Measurements from ENCODE around the gene ACOX3. TPM values are rescaled to one million over a fixed set of nuclear protein-coding genes. Genes with fewer than 3 reads are reported as not detected.

The ACOX3 gene
- polyA plus RNA-seq, 2 of the 4 experiments (the other 2 are of a cell fraction) = 4.9 to 8.2 TPM

GRCh38 chr4:8468746-8469535 lies 28.4 kb upstream of the ACOX3 start (continued):
- no peak for TF ChIP-seq REST (IDR thresholded peaks at IDR 0.05)
- peak; percentile 78 to 81 for TF ChIP-seq RAD21 (conservative IDR thresholded peaks at IDR 0.05 in 1 of 2, IDR thresholded peaks at IDR 0.05 in 1 of 2)
- no peak for TF ChIP-seq HOXB5 (CRISPR knock-in tag; IDR thresholded peaks at IDR 0.05)
- no peak for TF ChIP-seq ZNF302 (CRISPR knock-in tag; IDR thresholded peaks at IDR 0.05)
- peak; percentile 80 for TF ChIP-seq SMC3 (IDR thresholded peaks at IDR 0.05)

GRCh38 chr4:8467016-8467415 lies 26.5 kb upstream of the ACOX3 start:
- no peak overlapping the region for H3K4me2 ChIP-seq
- ChIA-PET CTCF (interaction anchor here (1.9 to 4.8 kb wide), 6 partner anchors 15 to 450 kb away, joined by 7 to 39 read pairs (median 20); partner anchors contain the start of gene CPZ), POLR2A (no interaction called here)
- H3K4me1 ChIP-seq = no peaks in the 10 kb centered on the region
- TF ChIP-seq ZSCAN20 (CRISPR knock-in tag; IDR thresholded peaks at IDR 0.05) = no peak
- no peaks in the 10 kb centered on the region for H3K9me3 ChIP-seq
- FAIRE-seq (no peak), DNase-seq (ENCODE audit: low read depth in 1 of 2, low spot score in 1 of 2) (no peak), ATAC-seq (no peak)
- H3K4me3 ChIP-seq = no peak overlapping the region
- H3K27ac ChIP-seq = no peak overlapping the region
- WGBS (ENCODE audit: missing lambda C conversion rate) = 94% methylated on average over 10 of the region's 18 CpGs

GRCh38 chr4:8465615-8466611 lies 25.4 kb upstream of the ACOX3 start:
- FAIRE-seq (no peak), DNase-seq (ENCODE audit: low read depth in 1 of 2, low spot score in 1 of 2) (no peak), ATAC-seq (no peak)
- Histone ChIP-seq H3K27ac (no peak overlapping the region), H3K9me3 (no peaks in the 10 kb centered on the region), H3K4me1 (no peaks in the 10 kb centered on the region), H3K4me3 (no peak overlapping the region), H3K4me2 (no peak overlapping the region)
- CTCF ChIA-PET = interaction anchor here (0.9 to 4.8 kb wide), 3 partner anchors 14 to 141 kb away, joined by 3 to 39 read pairs (median 7); no protein-coding TSS in a partner anchor
- 91% methylated on average over 19 of the region's 31 CpGs for WGBS (ENCODE audit: missing lambda C conversion rate)
- POLR2A ChIA-PET = no interaction called here
- no peak for TF ChIP-seq ZFP36 (IDR thresholded peaks at IDR 0.05; ENCODE audit: borderline replicate concordance, partially characterized antibody)
- TF ChIP-seq PBX3 (IDR thresholded peaks at IDR 0.05) = no peak
- no peak for TF ChIP-seq HOXB5 (CRISPR knock-in tag; IDR thresholded peaks at IDR 0.05)
- no peak for TF ChIP-seq MAFK (IDR thresholded peaks at IDR 0.05; ENCODE audit: partially characterized antibody)
- no peak for TF ChIP-seq MYC (IDR thresholded peaks at IDR 0.05; ENCODE audit: borderline replicate concordance, low read length)
- TF ChIP-seq FOSL2 (IDR thresholded peaks at IDR 0.05) = no peak
- no peak for TF ChIP-seq FOSL2 (CRISPR knock-in tag; IDR thresholded peaks at IDR 0.05)
- TF ChIP-seq EP300 (IDR thresholded peaks at IDR 0.05) = no peak
- no peak for TF ChIP-seq PHF8 (IDR thresholded peaks at IDR 0.05; ENCODE audit: borderline replicate concordance, low read depth)
- no peak for TF ChIP-seq ZC3H11A (IDR thresholded peaks at IDR 0.05)
- TF ChIP-seq GATA3 (IDR thresholded peaks at IDR 0.05; ENCODE audit: borderline replicate concordance) = no peak
- no peak for TF ChIP-seq REST (IDR thresholded peaks at IDR 0.05)
- TF ChIP-seq HDAC2 (IDR thresholded peaks at IDR 0.05) = no peak
- TF ChIP-seq HES2 (IDR thresholded peaks at IDR 0.05) = no peak
- no peak for TF ChIP-seq RAD21 (conservative IDR thresholded peaks at IDR 0.05 in 1 of 2, IDR thresholded peaks at IDR 0.05 in 1 of 2)
- no peak for TF ChIP-seq BHLHE40 (IDR thresholded peaks at IDR 0.05; ENCODE audit: low read depth, low read length)
- TF ChIP-seq CTCF (IDR thresholded peaks at IDR 0.05) = no peak
- TF ChIP-seq NR3C1 (IDR thresholded peaks at IDR 0.05) = no peak
